Neural cell (in vitro differentiated cells): ENCODE measurements around the gene TRPV5.

Experiments used
- CTCF ChIP-seq: fragments of 450-650 bp; IDR thresholded peaks from 2 replicates; pipeline ENCODE4 v1.5.1; 2014; ENCODE audit warnings: antibody characterized with exemption, mild to moderate bottlenecking, moderate library complexity; ENCODE audit not compliant: poor library complexity, severe bottlenecking
- EP300 ChIP-seq: fragments of 450-650 bp; conservative IDR thresholded peaks from 2 replicates; pipeline ENCODE4 v1.6.1; 2014; ENCODE audit warnings: antibody characterized with exemption, mild to moderate bottlenecking, moderate library complexity; ENCODE audit not compliant: poor library complexity, severe bottlenecking
- EZH2 ChIP-seq: fragments of 200-600, 300-800 bp; shearing (Covaris generic), sonication (generic); IDR thresholded peaks from 2 replicates; pipeline ENCODE4 v1.6.1; 2014; ENCODE audit warnings: antibody characterized with exemption, low read length, borderline replicate concordance, mild to moderate bottlenecking; ENCODE audit not compliant: insufficient read depth, poor library complexity, severe bottlenecking
- MXI1 ChIP-seq: fragments of 450-650 bp; conservative IDR thresholded peaks from 2 replicates; pipeline ENCODE4 v1.6.1; 2014; ENCODE audit warnings: antibody characterized with exemption, mild to moderate bottlenecking; ENCODE audit not compliant: poor library complexity, severe bottlenecking
- POLR2AphosphoS5 ChIP-seq: IDR thresholded peaks from 2 replicates; pipeline ENCODE4 v1.6.1; 2012
- RAD21 ChIP-seq: fragments of 450-650 bp; conservative IDR thresholded peaks from 2 replicates; pipeline ENCODE4 v1.6.1; 2014; ENCODE audit warnings: antibody characterized with exemption, mild to moderate bottlenecking, moderate library complexity
- REST ChIP-seq: IDR thresholded peaks from 2 replicates; pipeline ENCODE4 v1.6.1; 2012; ENCODE audit warnings: borderline replicate concordance
- TAF1 ChIP-seq: IDR thresholded peaks from 2 replicates; pipeline ENCODE4 v1.6.1; 2012; ENCODE audit warnings: low read depth

GRCh38 chr7:142869434-142869833 is 64.1 kb downstream of the TRPV5 start:
- TF ChIP-seq CTCF, result no peak
- no peak for TF ChIP-seq POLR2AphosphoS5
- TF ChIP-seq RAD21, result no peak
- TF ChIP-seq EP300, result no peak
- TF ChIP-seq EZH2, result no peak
- no peak for TF ChIP-seq TAF1
- TF ChIP-seq MXI1, result no peak
- TF ChIP-seq REST, result no peak
